D721Med (cell line): ENCODE data around the gene EHD3.

Source experiments
- DNase-seq: peaks from one replicate; pipeline ENCODE4 v3.0.0; 2011; ENCODE audit warnings: low spot score; ENCODE audit not compliant: insufficient read length
- FAIRE-seq: peaks from 2 replicates; lab custom pipeline; 2011; peaks lifted over from hg19 to GRCh38; lab: Jason Lieb, UNC
- CTCF ChIP-seq: IDR thresholded peaks from 2 replicates; pipeline ENCODE4 v1.5.1; 2012; ENCODE audit warnings: mild to moderate bottlenecking, control low read depth; ENCODE audit not compliant: insufficient read depth; ENCODE audit errors: missing control alignments

EHD3 gene

GRCh38 chr2:31233741-31234682, at the start of gene EHD3:
Gene EHD3 (plus strand): TSS chr2:31234152. CDS start chr2:31234622, 470 bp downstream.
- TF ChIP-seq CTCF = peak; percentile 58
- DNase-seq = peak; percentile 45
- FAIRE-seq = no peak

- no peak for DNase-seq
- TF ChIP-seq CTCF = no peak
- FAIRE-seq = no peak
Measured at GRCh38 chr2:31187166-31187565, 46.8 kb upstream of the EHD3 start.

- TF ChIP-seq CTCF = no peak
- DNase-seq (no peak), FAIRE-seq (no peak)
Measured at GRCh38 chr2:31188131-31188530, 45.8 kb upstream of the EHD3 start.

GRCh38 chr2:31189141-31189540, 44.8 kb upstream of the EHD3 start:
- no peak for FAIRE-seq
- no peak for TF ChIP-seq CTCF
- DNase-seq = no peak

- FAIRE-seq = no peak
- no peak for DNase-seq
- no peak for TF ChIP-seq CTCF
Measured at GRCh38 chr2:31190188-31190587, 43.8 kb upstream of the EHD3 start.

GRCh38 chr2:31191931-31192330, 42.0 kb upstream of the EHD3 start:
- FAIRE-seq (no peak), DNase-seq (no peak)
- no peak for TF ChIP-seq CTCF

GRCh38 chr2:31192396-31192795, 41.6 kb upstream of the EHD3 start:
- DNase-seq = no peak
- TF ChIP-seq CTCF = no peak
- FAIRE-seq = no peak
